Endothelial cell (in vitro differentiated cells): ENCODE data around the gene GASK1B. TPM values are rescaled to one million over a fixed set of nuclear protein-coding genes. Genes with fewer than 3 reads are reported as not detected.

Experiments
- DNase-seq: peaks from one replicate; pipeline ENCODE4 v3.0.0; 2021; ENCODE audit warnings: low spot score
- H3K27ac Mint-ChIP-seq: one replicate; pipeline ENCODE4 v1.8.0; 2021; ENCODE audit warnings: mixed read lengths, inconsistent platforms; ENCODE audit not compliant: unreplicated experiment
- H3K27me3 Mint-ChIP-seq: one replicate; pipeline ENCODE4 v1.8.0; 2021; ENCODE audit warnings: mild to moderate bottlenecking, moderate library complexity, mixed read lengths, inconsistent platforms; ENCODE audit not compliant: unreplicated experiment
- H3K36me3 Mint-ChIP-seq: one replicate; pipeline ENCODE4 v1.8.0; 2021; ENCODE audit warnings: mild to moderate bottlenecking, low read depth, mixed read lengths, inconsistent platforms; ENCODE audit not compliant: unreplicated experiment
- H3K4me1 Mint-ChIP-seq: one replicate; pipeline ENCODE4 v1.8.0; 2021; ENCODE audit warnings: mild to moderate bottlenecking, mixed read lengths, inconsistent platforms; ENCODE audit not compliant: unreplicated experiment
- H3K4me3 Mint-ChIP-seq: one replicate; pipeline ENCODE4 v1.8.0; 2021; ENCODE audit warnings: mild to moderate bottlenecking, mixed read lengths, inconsistent platforms; ENCODE audit not compliant: unreplicated experiment
- H3K9me3 Mint-ChIP-seq: one replicate; pipeline ENCODE4 v1.8.0; 2021; ENCODE audit warnings: mixed read lengths, inconsistent platforms; ENCODE audit not compliant: unreplicated experiment
- CTCF ChIP-seq: fragments of 200-600 bp; sonication (generic); IDR thresholded peaks from one replicate; pipeline ENCODE4 v1.5.0; 2021; ENCODE audit warnings: antibody characterized with exemption; ENCODE audit not compliant: unreplicated experiment
- long read RNA-seq: library from polyadenylated mRNA; unstranded; transcript quantifications from one replicate; pipeline ENCODE4 v2.0.0, GENCODE V29; 2020; ENCODE audit not compliant: unreplicated experiment
- total RNA-seq: library from RNA; stranded (reverse); fragmentation: NEBNext Ultra II Directional; extraction: Animal tissue kit (Norgen Biotek cat#: 25700); gene quantifications from one replicate; pipeline ENCODE4 v1.2.1, GENCODE V29; 2021; ENCODE audit not compliant: unreplicated experiment

GASK1B gene
- 63.8 TPM for total RNA-seq
- long read RNA-seq, full-length matches to known transcripts: 3 of 6 reads
- long read RNA-seq, partial matches to known transcripts: 0 of 6 reads
- long read RNA-seq, other reads (novel, unspliced or antisense): 3 of 6 reads

GRCh38 chr4:158172261-158173258, at the start of gene GASK1B:
Gene GASK1B, minus strand, starts transcription at chr4:158173025. Its CDS starts 1,650 bp downstream, at chr4:158171375.
- Mint-ChIP-seq H3K4me1 (peaks cover 37% of the 10 kb centered on the region), H3K9me3 (no peaks in the 10 kb centered on the region), H3K36me3 (peaks cover 14% of the 10 kb centered on the region), H3K4me3 (peak within 1 kb of the TSS; percentile 95), H3K27ac (peak within 1 kb of the TSS; percentile 90), H3K27me3 (peaks cover 1% of the 10 kb centered on the region)
- TF ChIP-seq CTCF: peak; percentile 64
- DNase-seq: peak; percentile 33

GRCh38 chr4:158219623-158220022, 46.8 kb upstream of the GASK1B start:
- no peak for DNase-seq
- H3K4me3 Mint-ChIP-seq: no peak overlapping the region
- peaks cover 2% of the 10 kb centered on the region for H3K4me1 Mint-ChIP-seq
- H3K36me3 Mint-ChIP-seq: no peaks in the 10 kb centered on the region
- no peak for TF ChIP-seq CTCF
- H3K27me3 Mint-ChIP-seq: no peaks in the 10 kb centered on the region
- no peak overlapping the region for H3K27ac Mint-ChIP-seq
- no peaks in the 10 kb centered on the region for H3K9me3 Mint-ChIP-seq

- Mint-ChIP-seq H3K27ac (no peak overlapping the region), H3K27me3 (peaks cover 3% of the 10 kb centered on the region), H3K4me1 (peaks cover 6% of the 10 kb centered on the region), H3K36me3 (no peaks in the 10 kb centered on the region), H3K4me3 (no peak overlapping the region), H3K9me3 (no peaks in the 10 kb centered on the region)
- no peak for DNase-seq
- no peak for TF ChIP-seq CTCF
Measured at GRCh38 chr4:158217763-158218162, 44.9 kb upstream of the GASK1B start.

- Mint-ChIP-seq H3K36me3 (no peaks in the 10 kb centered on the region), H3K4me1 (peaks cover 12% of the 10 kb centered on the region), H3K27me3 (peaks cover 3% of the 10 kb centered on the region), H3K9me3 (no peaks in the 10 kb centered on the region), H3K27ac (no peak overlapping the region), H3K4me3 (no peak overlapping the region)
- no peak for DNase-seq
- no peak for TF ChIP-seq CTCF
Measured at GRCh38 chr4:158214856-158215255, 42.0 kb upstream of the GASK1B start.

GRCh38 chr4:158213466-158213865, 40.6 kb upstream of the GASK1B start:
- Mint-ChIP-seq H3K4me1 (peaks cover 18% of the 10 kb centered on the region), H3K9me3 (no peaks in the 10 kb centered on the region), H3K27me3 (peaks cover 3% of the 10 kb centered on the region), H3K4me3 (no peak overlapping the region), H3K27ac (no peak overlapping the region), H3K36me3 (no peaks in the 10 kb centered on the region)
- no peak for DNase-seq
- no peak for TF ChIP-seq CTCF
